HepG2 (cell line): ENCODE results near the gene GRB10. TPM values are rescaled to one million over a fixed set of nuclear protein-coding genes. Genes with fewer than 3 reads are reported as not detected.

Experiments used
- BCL6 ChIP-seq: IDR thresholded peaks from 2 replicates; pipeline ENCODE4 v1.6.1; 2016; ENCODE audit warnings: missing genetic modification reagents, missing compliant biosample characterization
- BHLHE40 ChIP-seq: IDR thresholded peaks from 2 replicates; pipeline ENCODE4 v1.6.1; 2011; ENCODE audit warnings: low read length, improper control_type of control experiment
- GATA4 ChIP-seq: sonication (generic); IDR thresholded peaks from 2 replicates; pipeline ENCODE4 v1.6.1; 2016; ENCODE audit warnings: antibody characterized with exemption, low read depth, borderline replicate concordance
- GATAD1 ChIP-seq: IDR thresholded peaks from 2 replicates; pipeline ENCODE4 v1.6.1; 2016; ENCODE audit warnings: missing genetic modification reagents, missing compliant biosample characterization
- KIAA2018 ChIP-seq: sonication (generic); formaldehyde crosslinking; IDR thresholded peaks from 2 replicates; pipeline ENCODE4 v1.5.0; 2020; ENCODE audit warnings: mild to moderate bottlenecking, missing genetic modification reagents, borderline replicate concordance
- MBD4 ChIP-seq: IDR thresholded peaks from 2 replicates; pipeline ENCODE4 v1.6.1; 2012; ENCODE audit warnings: low read length, inconsistent platforms, borderline replicate concordance
- MNT ChIP-seq: fragments of 450-650 bp; IDR thresholded peaks from 2 replicates; pipeline ENCODE4 v1.6.1; 2016
- NR1H2 ChIP-seq: sonication (generic); formaldehyde crosslinking; IDR thresholded peaks from 2 replicates; pipeline ENCODE4 v1.8.1; 2022; ENCODE audit warnings: low read depth, missing genetic modification reagents, borderline replicate concordance
- NR3C1 ChIP-seq: sonication (generic); formaldehyde crosslinking; IDR thresholded peaks from 2 replicates; pipeline ENCODE4 v1.4.0; 2020; ENCODE audit warnings: missing genetic modification reagents
- RBM22 ChIP-seq: fragments of 200-400 bp; formaldehyde crosslinking; optimal IDR thresholded peaks from 2 replicates; pipeline ENCODE3; 2017; ENCODE audit warnings: mild to moderate bottlenecking, low read length, moderate library complexity
- ZFP36L1 ChIP-seq: sonication (generic); formaldehyde crosslinking; IDR thresholded peaks from 2 replicates; pipeline ENCODE4 v1.8.0; 2022; ENCODE audit warnings: mild to moderate bottlenecking, missing genetic modification reagents, moderate library complexity
- ZKSCAN1 ChIP-seq: fragments of 150-350 bp; IDR thresholded peaks from 2 replicates; pipeline ENCODE4 v1.6.1; 2014; ENCODE audit warnings: low read length
- ZNF3 ChIP-seq: IDR thresholded peaks from 2 replicates; pipeline ENCODE4 v1.7.0; 2017; ENCODE audit warnings: inconsistent platforms
- ZNF562 ChIP-seq: sonication (generic); formaldehyde crosslinking; IDR thresholded peaks from 2 replicates; pipeline ENCODE4 v1.8.0; 2022; ENCODE audit warnings: missing genetic modification reagents, borderline replicate concordance
- ZNF691 ChIP-seq: sonication (generic); formaldehyde crosslinking; IDR thresholded peaks from 2 replicates; pipeline ENCODE4 v1.4.0; 2020; ENCODE audit warnings: missing genetic modification reagents, low read depth, mild to moderate bottlenecking, borderline replicate concordance
- ZNF709 ChIP-seq: sonication (generic); formaldehyde crosslinking; IDR thresholded peaks from 2 replicates; pipeline ENCODE4 v1.5.0; 2020; ENCODE audit warnings: mild to moderate bottlenecking, missing genetic modification reagents
- ZSCAN9 ChIP-seq: IDR thresholded peaks from 2 replicates; pipeline ENCODE4 v1.6.1; 2016; ENCODE audit warnings: borderline replicate concordance
- ZUFSP ChIP-seq: sonication (generic); formaldehyde crosslinking; IDR thresholded peaks from 2 replicates; pipeline ENCODE4 v1.9.0; 2021; ENCODE audit warnings: missing genetic modification reagents, mild to moderate bottlenecking, borderline replicate concordance
- polyA plus RNA-seq, 8 experiments: library from polyadenylated mRNA; depleted of rRNA in 3 of 8; stranded (reverse) in 7 of 8; unstranded in 1 of 8; fragments of >200 nt; fragmentation: Illumina TruSeq in 4 of 8; extraction: Trizol in 4 of 8; gene quantifications; 2 replicates each; pipeline versions ENCODE4 v1.2.1 to v1.2.3, GENCODE V29; 2011 to 2016; ENCODE audit warnings: low read depth in 4 of 8, missing spikeins in 1 of 8, mixed read lengths in 1 of 8; ENCODE audit not compliant: insufficient read depth in 1 of 8
- total RNA-seq, 5 experiments: library from RNA; depleted of rRNA; stranded (reverse); fragments of >200 nt; fragmentation: Illumina TruSeq; extraction: Trizol; gene quantifications; 2 replicates each; pipeline ENCODE4 v1.2.3, GENCODE V29; 2016; ENCODE audit warnings: low read depth in 1 of 5

The GRB10 gene
- total and polyA plus RNA-seq, 2 of the 13 experiments (the other 11 are each of a cell fraction or from before 2014, with no cell fraction given), result 4.0 to 6.8 TPM

- TF ChIP-seq ZUFSP (no peak), MNT (no peak), GATAD1 (CRISPR knock-in tag) (no peak), ZNF3 (CRISPR knock-in tag) (no peak), MBD4 (no peak), KIAA2018 (CRISPR knock-in tag) (no peak), ZFP36L1 (no peak), ZNF691 (CRISPR knock-in tag) (no peak), ZNF709 (CRISPR knock-in tag) (peak; percentile 25; the same call in 1 of the 2 replicates), BHLHE40 (no peak), ZKSCAN1 (no peak), ZSCAN9 (no peak), GATA4 (no peak; the same call in 1 of the 2 replicates), RBM22 (no peak), ZNF562 (CRISPR knock-in tag) (no peak), NR3C1 (CRISPR knock-in tag) (no peak), NR1H2 (no peak), BCL6 (CRISPR knock-in tag) (0 out of 2 replicates have a peak, but pooled peaks have one; percentile 22)
These were observed 167.8 kb downstream of the GRB10 start (continued) for GRCh38 chr7:50614721-50615518.
